Measurements from ENCODE around the gene P2RY11.
A peak's percentile ranks its signal among the peaks of the same experiment; 100 is the strongest.

The P2RY11 gene

DNA sequence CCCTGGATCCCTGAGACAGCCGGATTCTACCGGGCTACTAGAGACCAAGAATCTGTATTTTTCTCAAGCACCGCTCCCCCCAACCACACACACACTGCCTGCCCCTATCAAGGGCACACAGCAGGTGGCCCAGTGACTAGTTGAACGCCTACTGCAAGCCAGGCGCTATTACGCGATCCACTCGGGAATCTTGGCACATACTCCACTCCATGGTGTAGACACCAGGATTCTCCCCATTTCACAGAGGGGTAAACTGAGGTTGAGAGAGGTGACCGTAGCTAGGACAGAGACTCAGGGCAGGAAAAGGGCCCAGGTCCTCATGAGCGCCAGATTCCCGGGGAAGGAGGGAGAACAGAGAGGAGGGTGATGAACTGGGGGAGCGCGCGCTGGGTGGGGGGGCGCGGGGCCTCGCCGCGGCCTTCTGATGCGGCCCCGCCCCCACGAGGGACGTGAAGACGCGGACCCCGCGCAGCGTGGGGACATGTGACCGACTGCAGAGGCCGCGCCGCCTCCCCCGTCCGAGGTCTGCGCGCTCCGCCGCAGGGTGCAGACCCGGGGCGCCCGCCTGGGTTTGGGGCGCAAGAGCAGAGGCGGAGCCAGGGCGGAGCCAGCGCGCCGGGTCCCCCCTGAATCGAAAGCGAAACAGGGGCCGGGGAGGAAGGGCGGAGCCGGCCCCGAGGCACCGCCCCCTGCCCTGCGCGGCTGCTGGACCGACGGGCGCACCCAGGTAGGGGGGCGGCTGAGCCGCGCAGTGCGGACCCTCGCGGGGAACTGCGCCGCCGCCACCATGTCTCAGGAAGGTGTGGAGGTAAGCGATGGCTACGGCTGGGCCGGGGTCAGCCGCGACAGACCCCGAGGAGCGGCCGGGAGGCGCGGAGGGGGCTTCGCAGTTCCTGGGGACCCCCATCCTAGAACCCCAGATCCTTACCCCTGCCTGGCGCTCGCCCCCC, 25.6 kb upstream of the P2RY11 start, which contains the start of gene SHFL:
SHFL (plus strand) TSS at position 677 of the 950 bp plus-strand sequence; CDS start at position 788, 111 bp downstream.
- peak within 1 kb of the TSS; percentile 60 for H3K27ac ChIP-seq (ENCODE audit: low read length)
- no peaks in the 10 kb centered on the region for H3K9me3 ChIP-seq (ENCODE audit: control insufficient read depth in 1 of 2, low read length in 2 of 2)
- no peaks in the 10 kb centered on the region for H3K4me1 ChIP-seq (ENCODE audit: control insufficient read depth in 1 of 2, insufficient read depth in 2 of 2, low read length in 2 of 2)
- no peaks in the 10 kb centered on the region for H3K27me3 ChIP-seq (ENCODE audit: low read depth, low read length)
- peak within 1 kb of the TSS; percentile 72 to 95 for H3K4me3 ChIP-seq (ENCODE audit: low read depth in 1 of 2, low read length in 2 of 2)
- peaks cover 4 to 21% of the 10 kb centered on the region in 2 donors for H3K36me3 ChIP-seq (ENCODE audit: control insufficient read depth in 1 of 2, insufficient read depth in 2 of 2, low read length in 2 of 2)

DNA sequence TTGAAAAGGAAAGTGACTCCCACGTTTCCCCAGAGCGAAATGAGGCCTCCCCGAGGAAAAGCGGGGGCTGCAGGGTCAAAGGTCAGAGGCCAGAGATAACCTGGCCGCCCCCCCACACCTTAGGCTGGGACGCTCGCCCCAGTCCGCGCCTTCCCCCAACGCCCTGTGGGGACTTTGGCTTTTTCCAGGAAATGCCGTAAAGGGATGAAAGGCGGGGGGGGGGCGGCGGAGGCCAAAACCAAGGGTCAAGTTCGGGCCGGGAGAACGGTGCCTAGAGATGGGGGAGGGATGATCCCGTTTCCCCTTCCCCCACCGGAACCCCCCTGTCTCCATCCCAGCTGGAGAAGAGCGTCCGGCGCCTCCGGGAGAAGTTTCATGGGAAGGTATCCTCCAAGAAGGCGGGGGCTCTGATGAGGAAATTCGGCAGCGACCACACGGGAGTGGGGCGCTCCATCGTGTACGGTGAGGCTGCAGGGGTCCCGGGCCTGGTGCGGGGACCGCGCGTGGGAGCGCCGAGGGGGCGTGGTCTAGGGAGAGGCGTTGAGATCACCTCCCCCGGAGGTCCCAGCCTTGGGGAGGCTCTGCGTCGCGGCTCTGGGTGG, 24.8 kb upstream of the P2RY11 start:
- H3K27me3 ChIP-seq (ENCODE audit: low read depth, low read length), result no peaks in the 10 kb centered on the region
- H3K27ac ChIP-seq (ENCODE audit: low read length), result peak overlapping the region; percentile 60
- H3K36me3 ChIP-seq (ENCODE audit: control insufficient read depth in 1 of 2, insufficient read depth in 2 of 2, low read length in 2 of 2), result peaks cover 4 to 27% of the 10 kb centered on the region in 2 donors
- peak overlapping the region; percentile 72 to 95 for H3K4me3 ChIP-seq (ENCODE audit: low read depth in 1 of 2, low read length in 2 of 2)
- no peaks in the 10 kb centered on the region for H3K4me1 ChIP-seq (ENCODE audit: control insufficient read depth in 1 of 2, insufficient read depth in 2 of 2, low read length in 2 of 2)
- no peaks in the 10 kb centered on the region for H3K9me3 ChIP-seq (ENCODE audit: control insufficient read depth in 1 of 2, low read length in 2 of 2)

DNA sequence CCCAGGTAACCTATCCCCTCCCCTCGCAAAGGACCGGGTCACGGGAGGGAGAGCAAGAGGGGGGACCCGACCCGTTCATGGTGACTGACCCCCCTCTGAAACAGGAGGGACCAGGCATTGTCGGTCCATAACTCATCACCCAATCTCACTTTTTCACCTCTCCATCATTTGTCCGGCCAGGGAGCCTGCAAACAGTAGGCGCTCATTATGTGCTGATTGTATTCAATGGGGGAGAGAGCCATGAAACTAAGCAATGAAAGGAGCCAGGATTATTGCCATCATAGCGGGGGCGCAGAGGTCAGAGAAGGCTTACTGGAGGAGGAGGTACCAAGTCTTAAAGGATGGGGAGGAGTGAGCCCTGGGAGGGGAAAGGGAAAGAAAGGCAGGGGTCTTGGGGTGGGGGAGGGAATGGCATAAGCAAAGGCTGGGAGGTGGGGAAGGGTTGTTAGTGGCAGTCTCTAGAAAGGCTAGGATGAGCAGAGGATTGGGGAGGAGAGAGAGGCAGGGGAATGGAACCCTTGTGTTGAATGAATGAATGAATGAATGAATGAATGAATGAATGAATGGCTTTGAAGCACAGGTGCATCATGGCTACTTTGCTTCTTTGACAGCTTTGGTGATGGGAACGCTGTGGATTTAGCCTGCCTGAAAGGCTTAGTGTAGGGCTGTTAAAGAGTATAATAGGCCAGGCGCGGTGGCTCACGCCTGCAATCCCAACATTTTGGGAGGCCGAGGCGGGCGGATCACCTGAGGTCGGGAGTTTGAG, 24.0 kb upstream of the P2RY11 start:
- peaks cover 4 to 34% of the 10 kb centered on the region in 2 donors for H3K36me3 ChIP-seq (ENCODE audit: control insufficient read depth in 1 of 2, insufficient read depth in 2 of 2, low read length in 2 of 2)
- H3K27ac ChIP-seq (ENCODE audit: low read length), result no peak overlapping the region
- peak overlapping the region; percentile 72 to 95 for H3K4me3 ChIP-seq (ENCODE audit: low read depth in 1 of 2, low read length in 2 of 2)
- H3K27me3 ChIP-seq (ENCODE audit: low read depth, low read length), result no peaks in the 10 kb centered on the region
- H3K9me3 ChIP-seq (ENCODE audit: control insufficient read depth in 1 of 2, low read length in 2 of 2), result no peaks in the 10 kb centered on the region
- no peaks in the 10 kb centered on the region for H3K4me1 ChIP-seq (ENCODE audit: control insufficient read depth in 1 of 2, insufficient read depth in 2 of 2, low read length in 2 of 2)

- no peaks in the 10 kb centered on the region for H3K4me1 ChIP-seq (ENCODE audit: control insufficient read depth in 1 of 2, insufficient read depth in 2 of 2, low read length in 2 of 2)
- H3K27ac ChIP-seq (ENCODE audit: low read length), result no peak overlapping the region
- H3K4me3 ChIP-seq (ENCODE audit: low read depth in 1 of 2, low read length in 2 of 2), result no peak overlapping the region
- H3K27me3 ChIP-seq (ENCODE audit: low read depth, low read length), result no peaks in the 10 kb centered on the region
- H3K36me3 ChIP-seq (ENCODE audit: control insufficient read depth in 1 of 2, insufficient read depth in 2 of 2, low read length in 2 of 2), result peaks cover 4 to 46% of the 10 kb centered on the region in 2 donors
- H3K9me3 ChIP-seq (ENCODE audit: control insufficient read depth in 1 of 2, low read length in 2 of 2), result no peaks in the 10 kb centered on the region
These were observed 22.4 kb upstream of the P2RY11 start for GRCh38 chr19:10088949-10089554.

- Histone ChIP-seq H3K27ac (ENCODE audit: low read length) (no peak overlapping the region), H3K36me3 (ENCODE audit: control insufficient read depth in 1 of 2, insufficient read depth in 2 of 2, low read length in 2 of 2) (peaks cover 4 to 46% of the 10 kb centered on the region in 2 donors), H3K4me3 (ENCODE audit: low read depth in 1 of 2, low read length in 2 of 2) (no peak overlapping the region), H3K9me3 (ENCODE audit: control insufficient read depth in 1 of 2, low read length in 2 of 2) (no peaks in the 10 kb centered on the region), H3K27me3 (ENCODE audit: low read depth, low read length) (no peaks in the 10 kb centered on the region), H3K4me1 (ENCODE audit: control insufficient read depth in 1 of 2, insufficient read depth in 2 of 2, low read length in 2 of 2) (no peaks in the 10 kb centered on the region)
These were observed 21.6 kb upstream of the P2RY11 start for GRCh38 chr19:10089801-10090375.

DNA sequence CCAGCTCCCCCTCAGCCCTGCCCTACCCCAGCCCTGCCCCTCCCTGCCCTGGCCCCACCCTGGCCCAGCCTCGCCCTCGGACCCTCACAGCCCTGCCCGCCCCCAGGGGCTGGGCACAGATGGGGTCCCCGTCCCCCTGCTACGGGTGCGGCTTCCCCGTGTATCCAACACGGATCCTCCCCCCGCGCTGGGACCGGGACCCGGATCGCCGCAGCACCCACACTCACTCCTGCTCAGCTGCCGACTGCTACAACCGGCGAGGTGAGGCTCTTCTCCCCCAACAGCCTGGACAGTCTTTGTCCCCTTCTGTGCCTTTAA, 20.2 kb upstream of the P2RY11 start:
- no peak overlapping the region for H3K4me3 ChIP-seq (ENCODE audit: low read depth in 1 of 2, low read length in 2 of 2)
- peaks cover 0 to 7% of the 10 kb centered on the region in 2 donors for H3K4me1 ChIP-seq (ENCODE audit: control insufficient read depth in 1 of 2, insufficient read depth in 2 of 2, low read length in 2 of 2)
- no peaks in the 10 kb centered on the region for H3K9me3 ChIP-seq (ENCODE audit: control insufficient read depth in 1 of 2, low read length in 2 of 2)
- H3K27ac ChIP-seq (ENCODE audit: low read length), result no peak overlapping the region
- peaks cover 4 to 46% of the 10 kb centered on the region in 2 donors for H3K36me3 ChIP-seq (ENCODE audit: control insufficient read depth in 1 of 2, insufficient read depth in 2 of 2, low read length in 2 of 2)
- H3K27me3 ChIP-seq (ENCODE audit: low read depth, low read length), result no peaks in the 10 kb centered on the region

- peaks cover 4 to 46% of the 10 kb centered on the region in 2 donors for H3K36me3 ChIP-seq (ENCODE audit: control insufficient read depth in 1 of 2, insufficient read depth in 2 of 2, low read length in 2 of 2)
- no peaks in the 10 kb centered on the region for H3K9me3 ChIP-seq (ENCODE audit: control insufficient read depth in 1 of 2, low read length in 2 of 2)
- H3K4me3 ChIP-seq (ENCODE audit: low read depth in 1 of 2, low read length in 2 of 2), result no peak overlapping the region
- H3K4me1 ChIP-seq (ENCODE audit: control insufficient read depth in 1 of 2, insufficient read depth in 2 of 2, low read length in 2 of 2), result peaks cover 0 to 12% of the 10 kb centered on the region in 2 donors
- H3K27ac ChIP-seq (ENCODE audit: low read length), result no peak overlapping the region
- no peaks in the 10 kb centered on the region for H3K27me3 ChIP-seq (ENCODE audit: low read depth, low read length)
These were observed 19.4 kb upstream of the P2RY11 start for GRCh38 chr19:10091895-10092641.

- Histone ChIP-seq H3K36me3 (ENCODE audit: control insufficient read depth in 1 of 2, insufficient read depth in 2 of 2, low read length in 2 of 2) (peaks cover 4 to 46% of the 10 kb centered on the region in 2 donors), H3K4me1 (ENCODE audit: control insufficient read depth in 1 of 2, insufficient read depth in 2 of 2, low read length in 2 of 2) (peaks cover 0 to 12% of the 10 kb centered on the region in 2 donors), H3K9me3 (ENCODE audit: control insufficient read depth in 1 of 2, low read length in 2 of 2) (no peaks in the 10 kb centered on the region)
These were observed 18.7 kb upstream of the P2RY11 start for GRCh38 chr19:10092648-10093294.

DNA sequence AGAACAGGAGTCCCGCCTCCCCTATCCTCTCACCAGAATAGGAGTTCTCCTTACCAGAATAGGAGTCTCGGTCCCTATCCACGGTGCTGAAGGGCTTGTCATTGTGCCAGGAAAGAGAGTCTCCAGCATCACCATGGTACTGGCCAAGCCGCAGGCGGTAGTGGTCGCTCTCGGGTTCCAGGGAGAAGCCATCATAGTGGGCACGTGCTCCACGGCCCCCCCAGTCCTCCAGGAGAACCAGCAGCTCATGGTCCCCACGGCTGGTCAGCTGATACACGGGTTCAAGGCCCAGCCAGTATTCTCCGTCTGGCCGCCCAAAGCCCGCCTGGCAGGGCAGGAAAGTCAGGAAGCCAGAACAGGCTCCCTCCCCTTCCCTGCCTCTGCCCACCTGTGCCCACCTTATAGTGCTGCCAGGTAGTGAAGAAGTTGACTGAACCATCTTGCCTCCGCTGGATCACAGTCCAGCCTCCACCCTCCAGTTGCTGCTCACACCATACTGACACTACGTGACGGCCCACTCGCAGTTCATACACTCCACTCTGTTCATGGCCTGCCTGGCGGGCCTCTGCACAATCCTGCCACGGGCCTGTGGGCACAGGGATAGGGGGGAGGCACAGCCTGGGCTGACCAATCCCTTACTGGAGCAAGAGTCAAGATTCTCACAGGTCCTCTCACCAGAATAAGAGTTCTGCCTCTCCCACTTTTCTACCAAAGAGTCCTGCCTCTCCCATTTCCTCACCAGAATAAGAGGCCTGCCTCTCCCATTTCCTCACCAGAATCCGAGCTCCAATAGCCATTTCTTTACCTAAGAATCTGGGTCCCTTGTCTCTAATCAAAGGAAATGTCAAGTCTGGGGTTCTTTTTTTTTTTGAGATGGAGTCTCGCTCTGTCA, 18.0 kb upstream of the P2RY11 start:
- no peaks in the 10 kb centered on the region for H3K27me3 ChIP-seq (ENCODE audit: low read depth, low read length)
- H3K27ac ChIP-seq (ENCODE audit: low read length), result no peak overlapping the region
- no peak overlapping the region for H3K4me3 ChIP-seq (ENCODE audit: low read depth in 1 of 2, low read length in 2 of 2)
- H3K9me3 ChIP-seq (ENCODE audit: control insufficient read depth in 1 of 2, low read length in 2 of 2), result no peaks in the 10 kb centered on the region
- H3K4me1 ChIP-seq (ENCODE audit: control insufficient read depth in 1 of 2, insufficient read depth in 2 of 2, low read length in 2 of 2), result peaks cover 0 to 12% of the 10 kb centered on the region in 2 donors
- H3K36me3 ChIP-seq (ENCODE audit: control insufficient read depth in 1 of 2, insufficient read depth in 2 of 2, low read length in 2 of 2), result peaks cover 4 to 46% of the 10 kb centered on the region in 2 donors

More at GRCh38 chr19:10092648-10093294, 18.7 kb upstream of the P2RY11 start:
- H3K27me3 ChIP-seq (ENCODE audit: low read depth, low read length), result no peaks in the 10 kb centered on the region
- no peak overlapping the region for H3K27ac ChIP-seq (ENCODE audit: low read length)
- H3K4me3 ChIP-seq (ENCODE audit: low read depth in 1 of 2, low read length in 2 of 2), result no peak overlapping the region
